HG03469 (cell line): ENCODE results near the gene PHLDB3.
A peak's percentile ranks its signal among the peaks of the same experiment; 100 is the strongest.
"Not testable (repeated sequence)": the region's sequence is repeated elsewhere in the genome, so short reads cannot be mapped to it uniquely, and the experiment has no call there.

Experiments used
- ATAC-seq: cut with Tn5 transposase; IDR thresholded peaks from one replicate; pipeline ENCODE4 v1.9.1; 2021; ENCODE audit warnings: mild to moderate bottlenecking, moderate library complexity, moderate number of reproducible peaks; ENCODE audit not compliant: unreplicated experiment

Gene PHLDB3

DNA sequence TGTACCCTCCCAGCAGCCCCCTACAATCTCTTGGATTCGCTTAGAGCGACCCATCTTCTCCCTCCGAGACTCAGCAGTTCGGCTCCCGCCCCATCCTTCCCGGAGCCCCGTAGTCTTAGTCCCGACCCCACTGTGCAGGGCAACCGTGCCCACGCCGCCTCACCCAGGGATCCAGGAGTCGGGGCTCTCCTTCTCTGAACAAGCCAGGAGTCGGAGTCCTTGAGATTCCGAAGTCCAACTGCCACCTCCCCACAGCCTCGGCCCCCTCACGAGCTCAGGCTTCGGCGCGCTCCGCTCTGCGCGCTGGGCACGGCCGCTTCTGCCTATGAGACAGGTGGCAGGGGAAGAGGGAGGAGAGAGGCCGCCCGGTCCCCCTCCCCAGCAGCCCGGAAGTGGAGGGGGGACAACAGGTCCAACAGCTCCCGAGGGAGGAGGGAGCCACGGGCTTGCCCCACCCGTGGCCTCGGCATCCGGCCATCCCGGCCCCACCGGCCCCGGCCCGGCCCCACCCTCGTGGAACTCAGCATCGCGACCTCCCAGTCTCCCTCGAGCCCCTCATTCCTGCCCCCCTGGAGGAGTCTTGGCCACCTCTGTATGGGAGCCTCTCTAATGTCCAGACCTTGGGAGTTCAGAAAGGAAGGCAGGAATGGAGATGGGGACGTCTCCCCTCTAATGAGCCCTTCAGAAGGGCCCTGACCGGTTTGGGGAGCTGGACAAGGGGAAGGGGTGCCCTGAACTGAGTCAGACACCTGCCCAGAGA lies at the start of gene PHLDB3:
PHLDB3 (minus strand) TSS at position 321 of the 760 bp plus-strand sequence. CDS start 628 bp downstream, outside the sequence.
- ATAC-seq = no peak

DNA sequence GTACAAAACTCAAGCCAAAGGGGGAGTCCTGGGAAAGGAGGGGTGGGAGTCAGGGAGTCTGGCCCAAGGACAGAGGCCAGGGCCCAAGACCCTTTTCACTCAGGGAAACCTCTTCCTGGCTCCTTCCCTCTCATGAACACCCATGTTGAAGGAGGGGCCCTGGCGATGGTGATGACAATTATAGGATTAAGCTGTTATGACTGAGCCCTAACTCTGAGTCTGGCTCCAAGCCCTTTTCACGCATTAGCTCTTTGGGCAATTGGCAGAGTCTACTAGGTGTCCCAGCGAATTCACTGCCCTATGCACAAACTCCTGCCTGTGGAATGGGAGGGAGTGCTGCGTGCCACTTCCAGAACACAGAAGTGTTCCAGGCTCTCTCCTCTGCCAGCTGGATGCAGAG lies 49.1 kb upstream of the PHLDB3 start:
- ATAC-seq = no peak

DNA sequence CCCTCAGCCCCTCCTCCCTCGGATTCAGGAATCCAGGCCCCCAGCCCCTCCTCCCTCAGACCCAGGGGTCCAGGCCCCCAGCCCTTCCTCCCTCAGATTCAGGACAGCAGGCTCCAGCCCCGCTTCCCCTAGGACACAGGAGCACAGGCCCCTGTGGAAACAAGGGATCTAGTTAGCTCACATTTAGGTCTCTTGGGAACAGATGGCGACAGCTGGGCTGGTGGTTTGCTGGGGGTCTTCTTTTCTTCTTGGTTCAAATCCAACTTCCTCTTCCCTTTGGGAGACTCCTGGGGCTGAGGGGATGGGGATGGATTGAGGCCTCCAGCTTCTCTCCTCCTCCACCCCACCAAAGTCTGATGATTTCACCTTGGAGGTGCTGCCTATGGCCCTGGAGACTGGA lies 48.1 kb upstream of the PHLDB3 start:
- no peak for ATAC-seq

DNA sequence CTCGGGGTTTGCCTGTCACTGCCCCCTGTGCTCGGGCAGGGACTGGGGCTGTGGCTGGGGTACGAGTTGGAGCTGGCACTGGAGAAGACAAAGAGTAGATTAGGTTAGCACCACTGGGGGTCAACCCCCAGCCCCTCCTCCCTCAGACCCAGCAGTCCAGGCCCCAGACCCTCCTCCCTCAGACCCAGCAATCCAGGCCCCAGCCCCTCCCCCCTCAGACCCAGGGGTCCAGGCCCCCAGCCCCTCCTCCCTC lies 47.6 kb upstream of the PHLDB3 start:
- no peak for ATAC-seq

DNA sequence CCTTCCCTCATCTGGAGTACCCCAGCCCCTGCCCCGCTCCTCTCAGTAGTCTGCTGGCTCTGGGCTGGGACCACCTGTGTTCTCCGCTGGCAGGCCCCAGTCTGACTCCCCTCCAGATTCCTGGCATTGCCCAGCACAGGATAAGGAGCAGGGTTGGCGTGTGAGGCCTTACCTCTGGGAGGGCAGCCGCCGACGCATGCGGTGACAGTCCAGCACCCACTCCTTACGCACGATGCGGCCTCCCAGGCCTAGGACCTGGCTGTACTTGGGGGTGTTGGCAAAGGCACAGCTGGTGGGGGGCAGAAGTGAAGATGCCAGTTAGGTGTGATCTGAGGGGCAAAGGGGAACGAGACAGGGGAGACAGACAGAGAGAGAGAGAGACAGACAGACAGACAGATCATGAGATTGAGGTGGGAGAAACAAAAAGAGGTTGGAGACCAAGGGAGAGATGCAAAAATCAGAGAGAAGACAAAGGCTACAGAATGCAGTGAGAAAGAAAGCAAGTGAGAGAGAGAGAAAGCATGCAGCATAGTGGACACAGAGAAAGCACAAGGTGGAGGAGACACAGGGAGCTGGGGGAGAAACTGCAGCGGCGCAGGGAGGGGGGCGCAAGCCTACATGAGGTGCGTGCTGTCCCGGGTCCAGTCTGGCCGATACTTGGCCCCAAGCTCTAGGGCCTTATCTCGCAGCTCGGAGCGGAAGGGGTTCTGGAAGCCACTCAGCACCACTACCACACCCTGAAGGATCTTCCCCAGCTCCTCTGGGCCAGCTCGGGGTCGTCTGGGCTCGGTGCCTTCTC lies 47.1 kb upstream of the PHLDB3 start:
- ATAC-seq = no peak

DNA sequence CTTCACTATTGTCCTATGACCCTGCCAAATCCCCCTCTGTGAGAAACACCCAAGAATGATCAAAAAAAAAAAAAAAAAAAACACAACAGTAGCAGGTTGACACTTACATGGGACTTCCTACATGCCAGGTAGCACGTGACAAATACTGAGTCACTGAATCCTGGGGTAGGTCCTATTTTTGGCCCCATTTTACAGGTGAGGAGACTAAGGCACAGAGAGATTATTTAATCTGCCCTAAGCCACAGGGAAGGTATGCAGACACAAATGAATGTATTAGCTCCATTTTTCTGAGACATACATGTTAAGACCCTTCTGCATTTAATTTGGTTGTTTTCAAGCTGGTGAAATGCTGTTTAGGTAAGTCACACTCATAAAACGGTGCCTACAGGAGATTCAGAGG lies 44.2 kb upstream of the PHLDB3 start:
- ATAC-seq = no peak

DNA sequence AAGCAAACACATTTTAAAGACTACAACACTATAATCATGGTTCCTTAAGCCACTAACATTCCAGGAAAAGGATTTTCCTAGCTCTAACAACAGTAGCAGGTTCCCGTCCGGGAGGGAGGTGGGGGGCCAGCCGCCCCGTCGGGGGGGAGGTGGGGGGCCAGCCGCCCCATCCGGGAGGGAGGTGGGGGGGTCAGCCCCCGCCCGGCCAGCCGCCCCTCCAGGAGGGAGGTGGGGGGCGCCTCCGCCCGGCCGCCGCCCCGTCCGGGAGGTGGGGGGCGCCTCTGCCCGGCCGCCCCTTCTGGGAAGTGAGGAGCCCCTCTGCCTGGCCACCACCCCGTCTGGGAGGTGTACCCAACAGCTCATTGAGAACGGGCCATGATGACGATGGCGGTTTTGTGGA lies 43.4 kb upstream of the PHLDB3 start:
- ATAC-seq = not testable (repeated sequence)

DNA sequence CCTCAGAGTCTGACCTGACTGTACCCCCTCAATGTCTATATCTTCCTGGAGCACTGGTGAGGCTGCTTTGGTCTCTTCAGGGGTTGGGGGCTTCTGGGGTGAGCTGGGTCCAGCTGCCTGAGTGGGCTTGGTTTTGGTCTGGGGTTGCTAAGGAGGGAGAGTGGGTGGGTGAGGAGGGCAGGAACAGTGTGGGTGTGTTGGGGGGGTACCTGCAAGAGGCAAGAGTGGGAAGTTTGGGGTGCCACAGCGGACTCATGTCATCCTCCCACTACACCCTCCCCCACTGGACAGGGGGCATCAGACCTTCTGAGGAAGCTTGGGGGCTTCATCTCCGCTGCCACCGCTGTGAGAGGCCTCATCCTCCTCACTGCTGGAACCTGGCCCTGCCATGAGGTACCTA lies 42.0 kb upstream of the PHLDB3 start:
- ATAC-seq = no peak

DNA sequence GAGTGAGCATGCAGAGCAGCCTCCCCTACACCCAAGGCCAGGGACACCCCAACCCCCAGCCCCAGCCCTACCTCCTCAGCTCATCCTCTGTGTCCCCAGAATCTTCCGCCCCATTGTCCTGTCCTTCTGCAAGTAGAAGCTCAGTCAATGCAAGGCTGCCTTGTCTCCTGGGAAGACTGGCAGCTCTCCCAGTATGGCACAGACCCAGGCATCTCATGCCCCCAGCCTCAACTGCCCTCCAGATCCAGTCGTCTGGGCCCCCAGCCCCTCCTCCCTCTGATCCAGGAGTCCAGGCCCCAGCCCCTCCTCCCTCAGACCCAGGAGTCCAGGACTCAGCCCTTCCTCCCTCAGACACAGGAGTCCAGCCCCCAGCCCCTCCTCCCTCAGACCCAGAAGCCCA lies 41.4 kb upstream of the PHLDB3 start:
- no peak for ATAC-seq

DNA sequence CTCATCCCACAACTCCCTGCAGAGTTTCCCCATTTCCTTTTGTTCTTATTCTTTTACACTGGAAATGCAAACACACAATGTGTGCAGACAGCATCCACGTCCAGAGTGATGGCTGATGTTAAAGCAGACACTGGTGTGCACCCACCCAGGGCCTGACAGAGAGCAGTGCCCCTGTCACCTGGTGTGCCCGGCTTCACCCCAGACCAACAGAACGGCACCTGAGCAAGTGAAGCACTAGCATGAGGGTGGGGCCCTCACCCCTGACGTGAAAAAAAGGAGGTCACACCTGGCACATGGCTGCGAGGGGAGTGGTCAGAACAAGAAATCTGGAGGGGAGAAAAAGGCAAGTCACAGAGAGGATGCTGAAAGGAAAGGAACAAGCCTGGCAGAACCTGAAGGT lies 40.7 kb upstream of the PHLDB3 start:
- ATAC-seq = no peak

DNA sequence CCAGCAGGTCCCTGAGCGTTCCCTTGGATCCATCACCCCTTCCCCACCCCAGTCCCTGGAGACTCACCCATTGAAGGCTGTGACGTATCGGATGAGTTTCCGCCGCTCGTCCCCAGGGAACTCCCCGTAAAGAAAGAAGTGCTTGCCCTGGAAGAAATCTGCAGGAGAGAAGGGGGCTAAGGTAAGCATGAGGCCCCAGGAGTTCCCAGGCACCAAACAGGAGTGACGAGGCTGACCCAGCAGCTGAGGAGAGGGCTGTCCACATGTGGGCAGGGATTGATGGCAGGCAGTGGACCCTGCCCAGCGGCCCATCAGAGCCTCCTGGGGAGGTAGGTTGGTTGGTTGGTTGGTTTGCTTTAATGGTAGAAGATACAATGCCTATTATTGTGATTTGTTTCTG lies 39.5 kb upstream of the PHLDB3 start:
- no peak for ATAC-seq

DNA sequence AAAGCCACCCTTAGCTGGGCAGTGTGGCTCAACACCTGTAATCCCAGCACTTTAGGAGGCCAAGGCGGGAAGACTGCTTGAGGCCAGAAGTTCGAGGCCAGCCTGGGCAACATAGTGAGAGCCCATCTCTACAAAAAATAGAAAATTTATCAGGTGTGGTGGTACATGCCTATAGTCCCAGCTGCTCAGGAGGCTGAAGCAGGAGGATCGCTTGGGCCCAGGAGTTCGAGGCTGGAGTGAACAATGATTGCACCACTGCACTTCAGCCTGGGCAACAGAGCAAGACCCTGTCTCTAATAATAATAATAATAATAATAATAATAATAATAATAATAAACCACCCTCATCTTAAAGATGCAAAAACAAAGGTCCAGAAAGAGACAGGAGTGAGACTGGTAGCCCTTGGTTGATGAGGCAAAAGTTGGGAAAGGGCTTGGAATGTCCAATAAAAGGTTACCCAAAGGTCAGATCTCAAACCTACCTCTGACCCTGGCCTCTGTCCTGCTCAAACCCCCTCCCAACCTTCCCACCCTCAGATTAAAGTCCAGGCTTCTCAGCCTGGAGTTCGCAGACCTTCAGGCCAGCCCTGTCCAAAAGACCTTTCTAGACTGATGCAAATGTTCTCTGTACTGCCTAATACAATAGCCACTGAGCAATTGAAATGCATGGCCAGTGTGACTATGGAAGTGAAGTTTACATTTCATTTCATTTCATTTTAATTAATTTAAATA lies 37.5 kb upstream of the PHLDB3 start:
- ATAC-seq = no peak

DNA sequence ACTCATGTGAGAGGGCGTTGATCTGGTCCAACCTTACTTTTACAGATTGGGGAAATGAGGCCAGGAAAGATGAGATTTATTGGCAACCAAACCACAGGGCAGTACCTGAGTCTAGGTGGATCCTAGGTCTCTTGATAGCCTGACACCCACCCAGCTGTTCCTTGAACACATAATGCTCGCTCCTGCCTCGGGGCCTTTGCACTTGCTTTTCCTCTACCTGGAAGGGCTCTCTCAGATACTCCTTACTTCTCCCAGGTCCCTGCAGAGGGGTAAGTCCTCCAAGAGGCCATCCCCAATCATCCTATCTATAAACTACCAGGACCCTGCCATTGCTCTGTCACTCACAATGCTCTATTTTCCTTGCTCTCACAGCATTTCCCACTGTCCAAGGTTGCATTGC lies 35.8 kb upstream of the PHLDB3 start:
- no peak for ATAC-seq

DNA sequence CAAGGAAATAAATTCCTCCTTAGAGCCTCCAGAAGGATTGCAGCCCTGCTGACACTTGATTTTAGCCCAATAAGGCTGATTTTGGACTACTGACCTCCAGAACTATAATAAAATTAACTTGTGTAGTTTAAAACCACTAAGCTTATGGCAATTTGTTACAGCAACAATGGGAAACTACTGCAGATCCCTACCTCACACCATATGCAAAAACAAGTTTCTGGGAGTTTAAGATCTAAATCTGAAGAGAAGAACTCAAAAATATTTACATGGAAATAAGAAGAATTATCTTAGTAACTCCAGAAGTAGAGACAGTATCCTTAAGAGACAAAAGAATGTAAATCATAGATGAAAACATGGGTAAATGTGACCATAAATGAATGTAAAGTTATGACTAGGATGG lies 34.4 kb upstream of the PHLDB3 start:
- no peak for ATAC-seq

DNA sequence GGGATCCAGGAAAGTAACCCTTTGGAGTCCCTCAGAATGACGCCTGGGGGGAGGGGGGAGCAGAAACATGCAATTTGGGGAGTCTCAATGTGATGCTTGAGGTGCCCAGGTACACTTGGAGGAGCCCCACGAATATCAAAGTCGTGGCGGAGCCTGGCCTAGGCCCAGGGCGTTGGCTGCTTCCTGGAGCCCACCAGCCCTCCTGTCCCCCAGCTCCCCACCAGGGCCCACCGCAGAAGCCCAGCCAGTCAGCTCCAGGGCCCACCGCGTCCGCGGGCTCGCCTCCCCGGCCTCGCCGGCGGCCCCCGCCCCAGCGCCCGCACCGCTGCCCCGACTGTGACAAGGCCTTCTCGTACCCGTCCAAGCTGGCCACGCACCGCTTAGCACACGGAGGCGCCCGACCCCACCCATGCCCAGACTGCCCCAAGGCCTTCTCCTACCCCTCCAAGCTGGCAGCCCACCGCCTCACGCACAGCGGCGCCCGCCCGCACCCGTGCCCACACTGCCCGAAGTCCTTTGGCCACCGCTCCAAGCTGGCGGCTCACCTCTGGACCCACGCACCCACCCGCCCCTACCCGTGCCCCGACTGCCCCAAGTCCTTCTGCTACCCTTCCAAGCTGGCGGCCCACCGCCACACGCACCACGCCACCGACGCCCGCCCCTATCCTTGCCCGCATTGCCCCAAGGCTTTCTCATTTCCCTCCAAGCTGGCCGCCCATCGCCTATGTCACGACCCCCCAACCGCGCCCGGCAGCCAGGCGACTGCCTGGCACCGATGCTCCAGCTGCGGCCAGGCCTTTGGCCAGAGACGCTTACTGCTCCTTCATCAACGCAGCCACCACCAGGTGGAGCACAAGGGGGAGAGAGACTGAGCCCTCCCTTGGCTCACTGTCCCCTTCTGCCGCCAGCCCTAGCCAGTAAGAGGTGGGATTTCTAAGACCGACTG lies 30.5 kb upstream of the PHLDB3 start:
- ATAC-seq = no peak

DNA sequence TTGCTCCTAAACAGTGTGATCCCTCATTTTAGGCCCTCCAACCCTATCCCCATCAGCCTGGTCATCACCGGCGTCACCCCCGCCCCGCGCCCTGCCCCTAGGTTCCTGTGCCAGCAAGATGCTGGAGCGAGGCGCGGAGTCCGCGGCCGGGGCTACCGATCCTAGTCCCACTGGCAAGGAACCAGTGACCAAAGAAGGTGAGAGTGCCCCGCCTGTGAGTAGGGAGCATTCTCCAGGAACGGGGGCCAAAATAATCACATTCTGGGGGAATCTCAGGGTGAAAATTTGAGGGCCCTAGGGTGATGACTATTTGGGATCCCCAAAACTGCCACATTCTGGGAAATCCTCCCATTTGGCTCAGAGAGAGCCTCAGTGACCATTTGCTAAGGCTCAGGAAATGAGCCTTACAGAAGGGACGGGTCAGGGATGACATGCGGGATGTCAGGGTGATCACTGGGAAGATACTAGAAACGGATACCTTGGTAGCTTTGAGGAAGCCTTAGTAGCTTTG lies 29.8 kb upstream of the PHLDB3 start:
- ATAC-seq = no peak

DNA sequence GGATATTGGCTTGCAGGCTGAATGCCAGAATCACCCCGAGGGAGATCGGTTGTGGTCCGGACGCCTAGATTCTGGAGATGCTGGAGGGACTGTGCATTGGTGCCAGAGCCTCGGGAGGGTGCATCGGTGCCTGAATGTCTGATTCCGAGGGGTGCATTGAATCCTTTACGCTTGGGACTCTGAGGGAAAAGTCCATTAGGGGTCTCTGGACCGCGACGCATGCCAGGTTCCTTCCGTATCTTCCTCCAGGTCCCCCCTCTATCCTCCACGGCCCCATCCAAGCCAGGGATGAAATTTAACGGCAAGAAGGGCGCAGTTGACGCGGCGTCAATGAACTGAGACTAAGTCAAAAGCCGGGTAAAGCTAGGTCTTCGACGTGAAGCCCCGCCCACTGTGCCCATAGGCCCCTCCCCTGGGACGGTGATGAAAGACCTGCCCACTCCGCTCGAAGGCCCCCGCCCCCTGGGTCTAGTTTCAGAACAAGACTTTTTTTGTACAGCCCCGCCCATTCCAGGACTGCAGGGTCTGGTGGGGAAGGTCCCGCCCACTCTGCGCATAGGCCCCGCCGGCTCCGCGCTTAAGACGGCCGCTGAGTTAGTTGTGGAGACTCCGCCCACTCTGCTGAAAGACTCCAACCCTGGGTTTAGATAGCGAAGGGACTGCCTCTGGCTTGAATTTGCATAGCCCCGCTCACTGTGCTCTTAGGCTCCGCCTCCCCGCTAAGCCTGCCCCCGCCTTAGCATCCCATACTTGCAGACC lies 29.2 kb upstream of the PHLDB3 start:
- no peak for ATAC-seq

DNA sequence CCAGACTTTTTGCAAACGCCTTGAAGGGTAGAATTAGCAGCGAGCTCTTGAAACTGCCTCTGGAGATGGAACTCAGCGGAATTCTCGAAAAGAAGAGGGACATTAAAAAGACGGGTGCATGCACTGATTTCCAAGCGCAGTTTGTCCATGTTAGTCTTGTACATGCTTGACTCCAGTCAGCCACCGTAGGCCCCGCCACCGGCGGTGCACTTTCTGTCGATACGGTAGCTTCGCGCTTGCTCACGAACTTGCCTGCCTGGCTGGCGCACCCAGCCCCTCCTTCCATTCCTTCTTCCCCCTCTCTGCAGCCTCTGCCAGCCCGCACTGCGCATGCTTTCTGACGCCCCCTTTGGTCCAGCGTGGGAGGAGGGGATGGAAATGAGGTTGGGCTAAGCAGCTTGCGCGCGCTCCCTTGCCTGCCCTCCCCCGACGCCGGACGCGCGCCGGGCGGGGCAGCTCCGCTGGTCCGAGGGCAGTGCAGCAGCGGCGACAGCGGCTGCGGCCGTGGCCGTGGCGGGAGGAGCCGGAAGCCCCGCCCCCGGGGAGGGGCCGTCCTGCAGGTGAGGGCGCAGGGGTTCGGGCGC lies 28.5 kb upstream of the PHLDB3 start, which contains the start of gene ZNF575:
ZNF575 (plus strand) TSS at position 227 of the 584 bp plus-strand sequence. CDS start 1,235 bp downstream, outside the sequence.
- ATAC-seq = peak; percentile 44

DNA sequence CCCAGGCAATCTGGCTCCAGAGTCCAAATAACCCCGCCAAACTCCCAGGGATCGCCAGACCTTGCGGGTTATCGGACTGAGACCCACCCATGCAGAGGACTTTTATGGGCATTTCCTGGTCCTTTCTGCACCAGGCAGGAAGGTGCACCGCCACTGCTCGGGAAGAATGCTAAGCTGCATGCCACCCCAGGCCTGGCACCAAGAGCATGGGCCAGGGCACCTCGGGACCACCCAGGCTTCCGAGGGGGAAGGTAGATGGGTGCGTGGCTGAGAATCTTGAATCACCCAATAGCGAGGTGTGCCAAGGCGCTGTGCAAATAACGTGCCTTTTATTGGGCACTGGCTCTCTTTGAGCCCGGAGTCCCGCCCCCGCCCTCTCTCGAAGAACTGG lies 28.0 kb upstream of the PHLDB3 start:
- ATAC-seq = no peak
